Measurements from ENCODE around the gene FCN3.

Gene FCN3

GRCh38 chr1:27366411-27367159, 8.0 kb downstream of the FCN3 start, which contains the start of gene MAP3K6:
Gene MAP3K6 (minus strand): TSS chr1:27366961. CDS start chr1:27366597, 364 bp downstream.
- peak; percentile 82 for DNase-seq (ENCODE audit: low read depth)
- no peak for TF ChIP-seq CTCF (conservative IDR thresholded peaks at IDR 0.05; ENCODE audit: control insufficient read depth, insufficient read depth, low read depth, low read length)
- H3K4me3 ChIP-seq (ENCODE audit: control insufficient read depth, low read depth, low read length): peak within 1 kb of the TSS; percentile 76

- H3K4me3 ChIP-seq (ENCODE audit: control insufficient read depth, low read depth, low read length): peak overlapping the region; percentile 76
- peak; percentile 58 for DNase-seq (ENCODE audit: low read depth)
- no peak for TF ChIP-seq CTCF (conservative IDR thresholded peaks at IDR 0.05; ENCODE audit: control insufficient read depth, insufficient read depth, low read depth, low read length)
Measured at GRCh38 chr1:27366113-27366410, 8.6 kb downstream of the FCN3 start.

GRCh38 chr1:27365372-27366112, 9.1 kb downstream of the FCN3 start:
- DNase-seq (ENCODE audit: low read depth): peak; percentile 86
- no peak for TF ChIP-seq CTCF (conservative IDR thresholded peaks at IDR 0.05; ENCODE audit: control insufficient read depth, insufficient read depth, low read depth, low read length)
- H3K4me3 ChIP-seq (ENCODE audit: control insufficient read depth, low read depth, low read length): peak overlapping the region; percentile 76

- no peak for TF ChIP-seq CTCF (conservative IDR thresholded peaks at IDR 0.05; ENCODE audit: control insufficient read depth, insufficient read depth, low read depth, low read length)
- peak overlapping the region; percentile 76 for H3K4me3 ChIP-seq (ENCODE audit: control insufficient read depth, low read depth, low read length)
Measured at GRCh38 chr1:27364696-27365371, 9.8 kb downstream of the FCN3 start.

GRCh38 chr1:27363766-27364695, 10.6 kb downstream of the FCN3 start:
- no peak for DNase-seq (ENCODE audit: low read depth)
- no peak for TF ChIP-seq CTCF (conservative IDR thresholded peaks at IDR 0.05; ENCODE audit: control insufficient read depth, insufficient read depth, low read depth, low read length)
- H3K4me3 ChIP-seq (ENCODE audit: control insufficient read depth, low read depth, low read length): no peak overlapping the region

More at GRCh38 chr1:27364696-27365371, 9.8 kb downstream of the FCN3 start:
- DNase-seq (ENCODE audit: low read depth): no peak

GRCh38 chr1:27361553-27361952, 13.1 kb downstream of the FCN3 start:
- DNase-seq (ENCODE audit: low read depth): no peak
- no peak for TF ChIP-seq CTCF (conservative IDR thresholded peaks at IDR 0.05; ENCODE audit: control insufficient read depth, insufficient read depth, low read depth, low read length)

More at GRCh38 chr1:27361553-27361952, 13.1 kb downstream of the FCN3 start:
- no peak overlapping the region for H3K4me3 ChIP-seq (ENCODE audit: control insufficient read depth, low read depth, low read length)
